Activated T-helper 1 cell treated with anti-CD3 and anti-CD28 coated beads, Interleukin-12 subunit alpha, Interleukin-12 subunit beta, Interleukin-2, Interleukin-4 antibody, amounts not matched to agents 30 ng/mL and 10 ng/mL and 1 ng/mL, durations not matched to agents 14 hours and 24 hours and 36 hours (primary cell): ENCODE data around the gene GAS5. TPM values are rescaled to one million over a fixed set of nuclear protein-coding genes. Genes with fewer than 3 reads are reported as not detected.

ENCODE experiments used
- DNase-seq: peaks from one replicate; pipeline ENCODE4 v3.0.0; 2021; ENCODE audit warnings: low spot score
- H3K27ac Mint-ChIP-seq: one replicate; pipeline ENCODE4 v1.8.0; 2021; ENCODE audit warnings: mild to moderate bottlenecking, mixed read lengths
- H3K27me3 Mint-ChIP-seq: one replicate; pipeline ENCODE4 v1.8.0; 2022; ENCODE audit warnings: mild to moderate bottlenecking, moderate library complexity, mixed read lengths; ENCODE audit not compliant: insufficient read depth
- H3K36me3 Mint-ChIP-seq: one replicate; pipeline ENCODE4 v1.8.0; 2021; ENCODE audit warnings: low read depth, mixed read lengths
- H3K4me1 Mint-ChIP-seq: one replicate; pipeline ENCODE4 v1.8.0; 2021; ENCODE audit warnings: low read depth, mixed read lengths
- H3K4me3 Mint-ChIP-seq: one replicate; pipeline ENCODE4 v1.8.0; 2021; ENCODE audit warnings: mild to moderate bottlenecking, moderate library complexity, mixed read lengths
- H3K9me3 Mint-ChIP-seq: one replicate; pipeline ENCODE4 v1.8.0; 2021; ENCODE audit warnings: mixed read lengths
- intact Hi-C: fragments of 100-400 bp; cut with micrococcal nuclease; formaldehyde crosslinking; loops from one replicate; pipeline ENCODE4 v1.15.1; 2024
- total RNA-seq: library from RNA; stranded (reverse); gene quantifications from 2 replicates; pipeline ENCODE4 v1.2.3, GENCODE V29; 2022

GAS5 gene
- total RNA-seq, 1 donor from 2014 or later: 653 TPM

- no peak for DNase-seq
- H3K4me3 Mint-ChIP-seq: no peak overlapping the region
- no peaks in the 10 kb centered on the region for H3K9me3 Mint-ChIP-seq
- peaks cover 40% of the 10 kb centered on the region for H3K36me3 Mint-ChIP-seq
- intact Hi-C loops: no loop called here
- no peaks in the 10 kb centered on the region for H3K4me1 Mint-ChIP-seq
- H3K27me3 Mint-ChIP-seq: no peaks in the 10 kb centered on the region
- H3K27ac Mint-ChIP-seq: no peak overlapping the region
These were observed 11.8 kb downstream of the GAS5 start for GRCh38 chr1:173856014-173856413.

DNA sequence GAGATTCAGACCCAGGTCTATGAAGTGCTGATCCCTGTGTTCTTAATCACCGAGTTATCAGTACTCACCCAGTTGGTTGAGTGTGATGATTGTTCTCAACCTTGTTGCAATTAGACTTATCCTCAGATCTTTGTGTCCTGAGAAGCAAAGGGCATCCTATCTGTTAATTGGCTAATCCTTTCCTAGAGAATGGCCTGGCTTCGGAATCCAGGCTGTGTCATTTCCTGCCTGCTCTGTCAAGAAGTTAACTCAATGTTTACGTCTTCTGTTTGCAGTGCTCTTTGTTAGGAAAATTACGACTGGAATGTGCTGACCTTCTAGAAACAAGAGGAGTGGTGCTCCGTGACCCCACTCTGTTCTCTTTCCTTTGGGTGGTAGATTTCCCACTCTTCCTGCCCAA is 14.7 kb downstream of the GAS5 start:
- no peak overlapping the region for H3K4me3 Mint-ChIP-seq
- peaks cover 34% of the 10 kb centered on the region for H3K36me3 Mint-ChIP-seq
- intact Hi-C loops: no loop called here
- H3K4me1 Mint-ChIP-seq: no peaks in the 10 kb centered on the region
- DNase-seq: no peak
- H3K9me3 Mint-ChIP-seq: no peaks in the 10 kb centered on the region
- no peak overlapping the region for H3K27ac Mint-ChIP-seq
- H3K27me3 Mint-ChIP-seq: no peaks in the 10 kb centered on the region

DNA sequence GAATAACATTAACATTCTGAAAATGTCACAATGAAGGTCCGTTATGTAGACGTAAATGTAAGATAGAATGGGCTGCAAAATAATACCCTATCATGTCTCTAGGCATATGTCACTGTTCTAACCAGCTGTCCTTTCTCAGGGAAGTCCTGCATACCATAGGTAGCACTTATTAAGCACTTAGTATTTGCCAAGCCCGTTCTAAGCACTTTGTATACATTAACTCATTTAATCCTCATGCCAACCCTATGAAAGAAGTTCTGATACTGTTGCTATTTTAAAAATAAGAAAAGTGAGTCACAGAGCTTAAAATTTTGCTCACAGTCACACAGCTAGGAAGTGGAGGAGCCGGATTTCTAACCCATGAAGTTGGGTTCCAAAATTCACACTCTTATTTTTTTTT is 15.7 kb downstream of the GAS5 start:
- H3K9me3 Mint-ChIP-seq: no peaks in the 10 kb centered on the region
- intact Hi-C loops: no loop called here
- H3K4me1 Mint-ChIP-seq: no peaks in the 10 kb centered on the region
- H3K4me3 Mint-ChIP-seq: no peak overlapping the region
- H3K27me3 Mint-ChIP-seq: no peaks in the 10 kb centered on the region
- peaks cover 30% of the 10 kb centered on the region for H3K36me3 Mint-ChIP-seq
- no peak for DNase-seq
- H3K27ac Mint-ChIP-seq: no peak overlapping the region

DNA sequence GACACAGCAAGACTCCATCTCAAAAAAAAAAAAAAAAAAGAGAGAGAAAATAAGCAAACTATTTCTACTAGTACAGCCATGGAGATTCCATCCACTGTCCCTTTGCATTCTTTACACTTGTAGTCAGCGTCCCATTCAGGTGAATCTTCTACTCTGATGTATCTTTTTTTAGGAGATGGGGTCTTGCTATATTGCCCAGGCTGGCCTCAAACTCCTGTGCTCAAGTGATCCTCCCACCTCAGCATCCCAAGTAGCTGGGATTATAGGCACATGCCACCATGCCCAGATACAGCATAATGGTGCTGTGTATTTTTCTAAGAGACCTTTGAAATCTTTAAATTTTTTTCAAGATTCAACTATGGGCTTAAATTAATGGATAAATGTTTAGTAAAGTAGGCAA is 35.0 kb downstream of the GAS5 start:
- H3K9me3 Mint-ChIP-seq: no peaks in the 10 kb centered on the region
- peaks cover 24% of the 10 kb centered on the region for H3K36me3 Mint-ChIP-seq
- DNase-seq: no peak
- H3K4me3 Mint-ChIP-seq: no peak overlapping the region
- intact Hi-C loops: no loop called here
- H3K27ac Mint-ChIP-seq: no peak overlapping the region
- H3K27me3 Mint-ChIP-seq: no peaks in the 10 kb centered on the region
- peaks cover 4% of the 10 kb centered on the region for H3K4me1 Mint-ChIP-seq

GRCh38 chr1:173827611-173828010 is 40.2 kb downstream of the GAS5 start:
- DNase-seq: no peak
- Mint-ChIP-seq H3K27ac (no peak overlapping the region), H3K4me3 (no peak overlapping the region), H3K27me3 (no peaks in the 10 kb centered on the region), H3K4me1 (peaks cover 29% of the 10 kb centered on the region), H3K9me3 (no peaks in the 10 kb centered on the region), H3K36me3 (peaks cover 25% of the 10 kb centered on the region)
- intact Hi-C loops: loop anchor here (10.0 kb wide), 1 partner anchor 633 kb away; no protein-coding TSS in a partner anchor

DNA sequence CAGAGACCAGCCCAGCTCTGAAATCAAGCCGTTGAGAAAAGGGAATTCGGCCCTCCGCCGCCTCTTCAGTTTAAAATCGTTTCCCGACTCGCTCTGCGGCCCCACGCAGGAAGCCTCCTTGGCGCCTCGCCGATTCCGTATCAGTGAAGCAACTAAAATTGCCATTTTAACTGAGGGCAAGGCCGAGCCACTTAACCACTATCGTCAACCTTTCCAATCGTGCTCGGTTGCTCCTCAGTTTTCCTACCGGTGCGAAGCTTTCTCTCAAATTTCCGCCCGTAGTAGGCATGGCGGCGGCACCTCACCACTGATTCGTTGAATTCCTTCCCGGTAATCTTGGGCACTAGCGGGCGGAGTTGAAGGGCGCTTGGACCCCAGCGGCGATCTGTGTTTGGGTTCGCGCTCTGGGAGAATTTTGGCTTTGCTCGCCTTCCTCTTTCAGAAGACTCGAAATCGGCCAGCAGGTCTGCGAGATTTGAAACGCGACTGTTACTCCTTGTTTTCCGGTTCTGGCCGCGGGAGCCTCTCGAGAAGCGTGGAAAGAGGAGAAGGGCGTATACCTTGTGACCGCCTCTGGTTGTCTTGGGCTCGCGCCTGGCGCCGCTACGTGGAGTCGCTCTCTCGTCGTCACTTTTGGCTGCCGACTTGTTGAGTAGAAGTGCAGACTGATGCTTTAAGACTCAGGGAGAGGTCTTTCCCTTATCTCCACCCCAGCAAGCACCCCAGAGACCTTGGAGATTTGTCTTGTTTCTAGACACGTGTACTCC is 43.3 kb downstream of the GAS5 start, which contains the start of the genes CENPL and DARS2:
TSS of gene CENPL (minus strand) at position 569 of the 767 bp plus-strand sequence. CDS start 13,584 bp downstream, outside the sequence.
TSS of gene DARS2 (plus strand) at position 359 of the 767 bp plus-strand sequence. CDS start 557 bp downstream, outside the sequence.
- Mint-ChIP-seq H3K4me1 (peaks cover 48% of the 10 kb centered on the region), H3K36me3 (peaks cover 24% of the 10 kb centered on the region), H3K27me3 (no peaks in the 10 kb centered on the region), H3K4me3 (peak within 1 kb of the TSS; percentile 91), H3K27ac (peak within 1 kb of the TSS; percentile 95), H3K9me3 (no peaks in the 10 kb centered on the region)
- DNase-seq: peak; percentile 90
- intact Hi-C loops: loop anchor here (1.0 to 10.0 kb wide), 12 partner anchors 44 to 1291 kb away; partner anchors contain the start of genes MRPS14, PRDX6, RABGAP1L and RC3H1

DNA sequence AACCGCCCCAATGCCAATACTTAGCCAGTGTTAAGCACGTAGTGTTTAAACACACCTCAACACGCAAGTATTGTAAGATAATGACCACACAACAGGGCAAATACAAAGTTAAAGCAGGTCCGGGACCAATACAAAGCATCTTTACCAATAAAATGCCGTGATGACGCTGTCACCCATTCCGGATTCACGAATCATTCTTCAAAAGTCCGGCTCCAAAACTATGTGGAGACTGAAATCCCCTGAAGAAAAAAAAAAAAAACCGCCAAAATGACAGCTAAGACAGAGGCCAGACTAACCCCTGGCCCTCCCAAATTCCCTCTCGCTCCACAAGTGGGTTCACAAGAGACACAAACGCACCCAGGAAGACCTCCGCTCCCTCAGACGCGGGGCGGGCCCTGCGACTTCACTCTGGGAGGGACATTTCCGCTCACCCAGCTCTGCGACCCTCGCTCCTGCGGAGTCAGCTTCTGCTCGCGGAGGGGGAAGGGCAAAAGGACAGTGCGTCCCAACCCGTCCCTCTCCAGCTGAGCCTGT is 43.9 kb downstream of the GAS5 start:
- Mint-ChIP-seq H3K36me3 (peaks cover 24% of the 10 kb centered on the region), H3K27ac (peak overlapping the region; percentile 95)

GRCh38 chr1:173821680-173822079 is 46.1 kb downstream of the GAS5 start:
- no peaks in the 10 kb centered on the region for H3K27me3 Mint-ChIP-seq
- H3K4me1 Mint-ChIP-seq: peaks cover 41% of the 10 kb centered on the region
- no peak for DNase-seq
- no peaks in the 10 kb centered on the region for H3K9me3 Mint-ChIP-seq
- H3K4me3 Mint-ChIP-seq: peak overlapping the region; percentile 6
- intact Hi-C loops: loop anchor here (5.0 to 10.0 kb wide), 2 partner anchors 524 to 627 kb away; no protein-coding TSS in a partner anchor
- H3K27ac Mint-ChIP-seq: no peak overlapping the region
- H3K36me3 Mint-ChIP-seq: peaks cover 30% of the 10 kb centered on the region

More for the DNA sequence above, 43.9 kb downstream of the GAS5 start:
- H3K27me3 Mint-ChIP-seq: no peaks in the 10 kb centered on the region
- H3K9me3 Mint-ChIP-seq: no peaks in the 10 kb centered on the region
- H3K4me1 Mint-ChIP-seq: peaks cover 48% of the 10 kb centered on the region
- peak; percentile 2 for DNase-seq
- H3K4me3 Mint-ChIP-seq: peak overlapping the region; percentile 91
- intact Hi-C loops: loop anchor here (1.0 to 10.0 kb wide), 12 partner anchors 44 to 1291 kb away; partner anchors contain the start of genes MRPS14, PRDX6, RABGAP1L and RC3H1

GRCh38 chr1:173818459-173818858 is 49.3 kb downstream of the GAS5 start:
- peaks cover 41% of the 10 kb centered on the region for H3K36me3 Mint-ChIP-seq
- peaks cover 64% of the 10 kb centered on the region for H3K4me1 Mint-ChIP-seq
- intact Hi-C loops: no loop called here
- H3K4me3 Mint-ChIP-seq: no peak overlapping the region
- no peak overlapping the region for H3K27ac Mint-ChIP-seq
- no peak for DNase-seq
- H3K27me3 Mint-ChIP-seq: no peaks in the 10 kb centered on the region
- no peaks in the 10 kb centered on the region for H3K9me3 Mint-ChIP-seq

Other genes with a start within 250 kb of the GAS5 start
- gene TEX50, start 232.7 kb downstream of the GAS5 start, total RNA-seq: not detected in 2 replicates
- not detected in 2 replicates for gene ANKRD45, start 198.1 kb downstream of the GAS5 start, total RNA-seq
- gene KLHL20, start 153.0 kb downstream of the GAS5 start, total RNA-seq: 17.8 and 18.3 TPM in 2 replicates
- 41.9 TPM in 2 replicates for gene DARS2, start 43.3 kb downstream of the GAS5 start, total RNA-seq
- 23.6 and 25.7 TPM in 2 replicates for gene CENPL, start 43.1 kb downstream of the GAS5 start, total RNA-seq
- gene ZBTB37, start 391 bp upstream of the GAS5 start, total RNA-seq: 9.2 and 9.4 TPM in 2 replicates
- gene SERPINC1, start 49.3 kb upstream of the GAS5 start, total RNA-seq: 0.26 TPM in 1 of 2 replicates, not detected in the other
- gene RC3H1, start 154.4 kb upstream of the GAS5 start, total RNA-seq: 47.1 and 49.5 TPM in 2 replicates